Activated naive CD8-positive, alpha-beta T cell treated with anti-CD3 and anti-CD28 coated beads for 36 hours (primary cell): Measurements from ENCODE around the gene RAB5B. TPM values are rescaled to one million over a fixed set of nuclear protein-coding genes. Genes with fewer than 3 reads are reported as not detected.
"Not testable (repeated sequence)": the region's sequence is repeated elsewhere in the genome, so short reads cannot be mapped to it uniquely, and the experiment has no call there.

Experiments
- DNase-seq: peaks from one replicate; pipeline ENCODE4 v3.0.0; 2021
- H3K27ac Mint-ChIP-seq: one replicate; pipeline ENCODE4 v1.8.0; 2022; ENCODE audit warnings: mild to moderate bottlenecking, moderate library complexity, mixed read lengths
- H3K27me3 Mint-ChIP-seq: one replicate; pipeline ENCODE4 v1.8.0; 2022; ENCODE audit warnings: mild to moderate bottlenecking, mixed read lengths
- H3K36me3 Mint-ChIP-seq: one replicate; pipeline ENCODE4 v1.8.0; 2021; ENCODE audit warnings: mild to moderate bottlenecking, mixed read lengths
- H3K4me1 Mint-ChIP-seq: one replicate; pipeline ENCODE4 v1.8.0; 2021; ENCODE audit warnings: mixed read lengths
- H3K4me3 Mint-ChIP-seq: one replicate; pipeline ENCODE4 v1.8.0; 2022; ENCODE audit warnings: mild to moderate bottlenecking, moderate library complexity, mixed read lengths
- H3K9me3 Mint-ChIP-seq: one replicate; pipeline ENCODE4 v1.8.0; 2022; ENCODE audit warnings: mixed read lengths
- total RNA-seq, 2 experiments: library from RNA; stranded (reverse); gene quantifications; one replicate each; pipeline ENCODE4 v1.2.3, GENCODE V29; 2021

RAB5B gene
- total RNA-seq, 2 experiments from 2014 or later: 24.5 to 25.3 TPM

DNA sequence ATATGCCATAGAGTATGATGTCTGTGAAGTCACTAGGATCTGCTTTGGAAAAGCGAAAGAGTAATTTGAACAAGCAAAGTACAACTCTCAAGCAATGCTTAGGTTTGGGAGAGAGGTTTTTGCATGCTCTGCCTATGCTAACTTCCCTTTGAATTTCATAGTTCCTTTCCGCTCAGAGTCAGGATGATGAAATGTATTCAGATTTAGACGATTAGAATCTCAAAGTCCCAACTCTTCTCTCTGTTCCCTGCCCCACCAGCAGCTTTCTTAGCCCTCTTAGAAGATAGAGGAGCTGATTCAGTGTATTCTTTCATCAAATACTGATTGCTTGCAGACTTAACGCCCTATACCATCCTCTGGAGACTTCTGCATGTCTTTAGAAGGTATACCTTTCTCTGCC, 11.5 kb downstream of the RAB5B start:
- H3K36me3 Mint-ChIP-seq: peaks cover 24% of the 10 kb centered on the region
- no peaks in the 10 kb centered on the region for H3K9me3 Mint-ChIP-seq
- H3K27ac Mint-ChIP-seq: no peak overlapping the region

DNA sequence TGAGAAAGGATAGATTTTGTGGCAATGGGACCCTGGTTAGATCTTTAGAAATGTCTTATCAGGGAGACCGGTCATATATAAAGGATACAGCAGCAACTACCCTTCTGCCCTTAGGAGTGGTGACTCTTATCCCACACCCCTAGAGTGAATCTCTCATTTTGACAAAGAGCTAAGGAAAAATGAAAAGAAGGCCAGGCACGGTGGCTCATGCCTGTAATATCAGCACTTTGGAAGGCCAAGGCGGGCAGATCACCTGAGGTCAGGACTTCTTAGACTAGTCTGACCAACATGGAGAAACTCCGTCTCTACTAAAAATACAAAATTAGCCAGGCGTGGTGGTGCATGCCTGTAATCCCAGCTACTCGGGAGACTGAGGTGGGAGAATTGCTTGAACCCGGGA, 12.1 kb downstream of the RAB5B start:
- not testable (repeated sequence) for H3K4me1 Mint-ChIP-seq, H3K9me3 Mint-ChIP-seq, DNase-seq, H3K27ac Mint-ChIP-seq, H3K4me3 Mint-ChIP-seq, H3K27me3 Mint-ChIP-seq
- peaks cover 24% of the 10 kb centered on the region for H3K36me3 Mint-ChIP-seq

More for the DNA sequence above, 11.5 kb downstream of the RAB5B start:
- Mint-ChIP-seq H3K4me3 (no peak overlapping the region), H3K27me3 (no peaks in the 10 kb centered on the region), H3K4me1 (peaks cover 6% of the 10 kb centered on the region)
- DNase-seq: no peak

DNA sequence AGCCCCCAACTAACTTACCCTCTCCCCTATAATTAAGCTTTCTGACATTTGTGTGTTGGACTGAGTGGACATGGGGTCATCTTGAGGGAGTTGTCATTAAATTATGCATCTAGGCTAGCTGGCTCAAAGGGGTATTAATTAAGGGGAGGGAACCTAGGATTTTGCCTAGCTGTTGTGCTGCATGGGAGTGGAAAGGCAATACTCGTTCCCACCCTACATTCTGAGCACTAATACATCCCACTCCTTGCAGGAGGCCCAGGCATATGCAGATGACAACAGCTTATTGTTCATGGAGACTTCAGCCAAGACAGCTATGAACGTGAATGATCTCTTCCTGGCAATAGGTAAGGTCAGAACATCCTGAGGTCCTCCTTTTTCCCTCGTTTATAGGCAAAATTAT, 17.2 kb downstream of the RAB5B start:
- H3K36me3 Mint-ChIP-seq: peaks cover 23% of the 10 kb centered on the region
- H3K9me3 Mint-ChIP-seq: no peaks in the 10 kb centered on the region
- H3K27ac Mint-ChIP-seq: no peak overlapping the region
- peaks cover 3% of the 10 kb centered on the region for H3K4me1 Mint-ChIP-seq
- H3K4me3 Mint-ChIP-seq: no peak overlapping the region
- no peak for DNase-seq
- no peaks in the 10 kb centered on the region for H3K27me3 Mint-ChIP-seq

DNA sequence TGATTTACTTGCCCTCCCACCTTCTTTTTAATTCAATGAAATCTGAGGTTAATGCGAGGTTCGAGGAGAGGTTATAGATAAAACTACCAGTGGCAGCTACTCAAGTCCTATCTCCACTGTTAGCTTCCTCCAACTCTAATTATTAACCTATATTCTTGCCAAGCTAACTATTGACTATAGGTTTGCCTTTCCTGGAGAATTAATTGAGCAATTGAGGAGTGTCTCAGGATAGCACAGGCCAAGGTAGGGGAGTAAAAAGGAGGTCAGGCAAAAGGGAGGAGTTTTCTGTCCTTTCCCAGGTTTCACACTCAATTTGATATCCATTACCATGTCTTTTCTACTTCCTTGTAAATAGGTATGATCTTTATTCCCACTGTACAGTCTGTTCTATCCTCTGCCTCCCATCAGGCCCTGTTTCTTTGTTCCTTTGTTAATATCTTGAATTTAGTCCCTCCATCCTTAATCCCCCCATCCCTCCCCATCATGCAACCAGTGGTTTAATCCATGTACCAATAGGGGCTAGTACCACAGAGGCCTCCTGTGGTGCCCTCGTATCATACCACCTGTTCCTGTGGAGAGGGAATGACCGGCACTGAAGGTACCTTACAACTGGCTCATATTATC, 19.5 kb downstream of the RAB5B start:
- Mint-ChIP-seq H3K4me3 (no peak overlapping the region), H3K36me3 (peaks cover 19% of the 10 kb centered on the region), H3K27ac (no peak overlapping the region), H3K27me3 (peaks cover 19% of the 10 kb centered on the region), H3K4me1 (peaks cover 18% of the 10 kb centered on the region), H3K9me3 (no peaks in the 10 kb centered on the region)
- no peak for DNase-seq

DNA sequence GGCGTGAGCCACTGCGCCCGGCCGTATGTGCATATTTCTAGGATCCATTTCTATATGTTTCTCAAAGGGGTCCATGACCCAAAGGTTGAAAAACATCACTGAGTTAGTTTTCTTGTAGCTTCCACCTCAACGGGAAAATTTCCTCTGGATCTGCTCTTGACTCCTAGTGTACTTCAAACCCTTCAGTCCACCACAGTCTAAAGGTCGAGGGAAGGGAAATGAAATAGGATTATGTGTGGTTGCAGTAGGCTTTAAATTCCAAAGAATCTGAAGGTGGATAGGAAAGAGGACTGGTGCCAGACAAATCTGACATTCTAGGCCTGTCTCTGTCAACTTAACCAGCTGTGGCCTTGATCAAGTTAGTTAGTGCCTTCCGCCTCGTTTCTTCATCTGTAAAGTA, 21.5 kb downstream of the RAB5B start:
- no peak overlapping the region for H3K27ac Mint-ChIP-seq
- peaks cover 25% of the 10 kb centered on the region for H3K4me1 Mint-ChIP-seq
- H3K9me3 Mint-ChIP-seq: no peaks in the 10 kb centered on the region
- no peak for DNase-seq
- peaks cover 8% of the 10 kb centered on the region for H3K36me3 Mint-ChIP-seq
- H3K27me3 Mint-ChIP-seq: peaks cover 20% of the 10 kb centered on the region
- no peak overlapping the region for H3K4me3 Mint-ChIP-seq

DNA sequence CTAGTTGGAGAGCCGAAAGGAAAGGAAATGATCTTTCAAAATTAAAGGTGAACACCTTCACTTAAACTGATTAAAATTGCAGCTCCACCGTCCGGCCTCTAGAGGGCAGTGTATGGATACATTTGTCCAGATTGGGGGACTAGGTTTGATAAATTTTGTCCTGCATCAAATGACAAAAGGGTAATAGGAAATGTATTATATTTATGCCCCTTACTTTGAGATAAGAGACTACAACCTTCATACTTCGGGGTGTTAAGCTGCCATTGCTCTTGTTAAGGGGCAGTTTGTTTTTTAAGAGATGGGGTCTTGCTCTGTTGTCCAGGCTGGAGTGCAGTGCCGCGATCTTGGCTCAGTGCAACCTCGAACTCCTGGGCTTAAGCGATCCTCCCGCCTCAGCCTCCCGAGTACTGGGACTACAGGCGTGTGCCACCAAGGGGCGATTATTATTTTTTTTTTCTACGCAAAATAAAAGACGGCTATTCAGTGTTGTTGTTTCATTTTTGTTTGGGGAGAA, 22.4 kb downstream of the RAB5B start:
- peak overlapping the region; percentile 25 for H3K27ac Mint-ChIP-seq
- H3K9me3 Mint-ChIP-seq: no peaks in the 10 kb centered on the region
- H3K27me3 Mint-ChIP-seq: peaks cover 20% of the 10 kb centered on the region
- DNase-seq: peak; percentile 59
- peaks cover 5% of the 10 kb centered on the region for H3K36me3 Mint-ChIP-seq
- peak overlapping the region; percentile 77 for H3K4me3 Mint-ChIP-seq
- peaks cover 25% of the 10 kb centered on the region for H3K4me1 Mint-ChIP-seq

DNA sequence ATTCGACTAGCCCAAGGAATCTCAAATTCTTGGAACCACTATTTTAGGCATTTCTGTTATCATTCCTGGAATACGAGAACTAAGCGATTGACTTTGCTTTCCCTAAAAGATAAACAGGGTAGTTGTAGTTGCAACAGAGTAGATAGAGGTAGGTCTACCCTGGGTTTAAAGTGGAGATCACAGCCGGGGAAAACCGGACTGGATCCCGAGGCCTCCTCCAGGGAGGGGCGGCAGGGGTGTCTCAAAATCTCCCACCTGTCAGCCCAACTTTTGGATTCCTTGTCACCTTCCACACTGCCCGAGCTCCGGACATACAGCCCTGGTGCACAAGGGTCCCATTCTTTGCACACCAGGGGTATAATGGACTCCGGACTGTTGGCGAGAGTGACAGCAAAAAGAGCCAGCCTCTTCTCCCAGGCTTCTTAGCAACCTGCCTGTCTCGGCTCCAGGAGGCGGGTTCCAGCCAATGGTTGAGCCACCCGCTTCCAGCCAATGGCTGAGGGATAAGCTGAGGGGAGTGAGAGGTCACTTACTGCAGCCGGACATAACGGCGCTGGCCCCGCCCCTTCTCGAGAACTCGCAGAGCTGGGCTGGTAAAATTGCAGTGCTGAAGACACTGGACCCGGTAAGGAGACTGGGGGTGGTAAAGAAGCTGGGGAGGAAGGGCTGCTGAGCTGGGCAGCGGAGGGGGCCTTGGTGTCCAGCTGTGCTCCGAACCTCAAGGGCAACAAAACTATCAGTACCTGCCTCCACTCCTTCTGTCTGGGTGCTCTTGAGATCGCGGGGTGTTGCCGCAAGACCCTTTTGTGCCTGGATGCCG, 23.0 kb downstream of the RAB5B start, which contains the start of gene SUOX:
Gene SUOX (plus strand): TSS at position 562 of the 820 bp plus-strand sequence. CDS start 4,946 bp downstream, outside the sequence.
- H3K4me3 Mint-ChIP-seq: peak within 1 kb of the TSS; percentile 77
- peaks cover 20% of the 10 kb centered on the region for H3K27me3 Mint-ChIP-seq
- H3K27ac Mint-ChIP-seq: peak within 1 kb of the TSS; percentile 25
- peaks cover under 1% of the 10 kb centered on the region for H3K36me3 Mint-ChIP-seq
- no peaks in the 10 kb centered on the region for H3K9me3 Mint-ChIP-seq
- peak; percentile 54 for DNase-seq
- H3K4me1 Mint-ChIP-seq: peaks cover 25% of the 10 kb centered on the region

DNA sequence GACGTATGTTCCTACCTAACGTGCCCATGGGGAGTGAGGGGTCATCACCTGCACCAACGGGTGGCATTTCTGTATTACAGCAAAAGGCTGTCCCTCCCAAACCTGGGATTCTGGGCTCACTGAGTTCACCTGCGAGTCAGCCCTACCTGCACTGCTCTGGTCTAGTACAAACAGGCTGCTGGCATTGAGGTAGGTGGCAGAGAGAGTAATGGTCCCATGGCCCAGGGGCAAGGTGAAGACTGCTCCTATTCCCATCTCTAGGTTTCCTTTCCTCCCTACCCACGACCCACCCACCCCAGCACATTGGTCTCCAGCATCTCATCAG, 23.6 kb downstream of the RAB5B start:
- Mint-ChIP-seq H3K9me3 (no peaks in the 10 kb centered on the region), H3K36me3 (no peaks in the 10 kb centered on the region), H3K27me3 (peaks cover 20% of the 10 kb centered on the region), H3K4me3 (peak overlapping the region; percentile 77), H3K27ac (no peak overlapping the region), H3K4me1 (peaks cover 25% of the 10 kb centered on the region)
- DNase-seq: no peak

DNA sequence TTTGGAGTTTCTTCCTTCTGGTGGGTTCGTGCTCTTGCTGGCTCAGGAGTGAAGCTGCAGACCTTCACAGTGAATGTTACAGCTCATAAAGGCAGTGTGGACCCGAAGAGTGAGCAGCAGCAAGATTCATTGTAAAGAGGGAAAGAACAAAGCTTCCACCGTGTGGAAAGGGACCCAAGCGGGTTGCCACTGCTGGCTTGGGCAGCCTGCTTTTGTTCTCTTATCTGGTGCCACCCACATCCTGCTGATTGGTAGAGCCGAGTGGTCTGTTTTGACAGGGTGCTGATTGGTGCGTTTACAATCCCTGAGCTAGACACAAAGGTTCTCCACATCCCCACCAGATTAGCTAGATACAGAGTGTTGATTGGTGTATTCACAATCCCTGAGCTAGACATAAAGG, 25.6 kb downstream of the RAB5B start:
- Mint-ChIP-seq H3K4me1 (peaks cover 25% of the 10 kb centered on the region), H3K27ac (peak overlapping the region; percentile 29), H3K27me3 (peaks cover 20% of the 10 kb centered on the region)
- H3K36me3 Mint-ChIP-seq, H3K9me3 Mint-ChIP-seq, DNase-seq, H3K4me3 Mint-ChIP-seq: not testable (repeated sequence)

DNA sequence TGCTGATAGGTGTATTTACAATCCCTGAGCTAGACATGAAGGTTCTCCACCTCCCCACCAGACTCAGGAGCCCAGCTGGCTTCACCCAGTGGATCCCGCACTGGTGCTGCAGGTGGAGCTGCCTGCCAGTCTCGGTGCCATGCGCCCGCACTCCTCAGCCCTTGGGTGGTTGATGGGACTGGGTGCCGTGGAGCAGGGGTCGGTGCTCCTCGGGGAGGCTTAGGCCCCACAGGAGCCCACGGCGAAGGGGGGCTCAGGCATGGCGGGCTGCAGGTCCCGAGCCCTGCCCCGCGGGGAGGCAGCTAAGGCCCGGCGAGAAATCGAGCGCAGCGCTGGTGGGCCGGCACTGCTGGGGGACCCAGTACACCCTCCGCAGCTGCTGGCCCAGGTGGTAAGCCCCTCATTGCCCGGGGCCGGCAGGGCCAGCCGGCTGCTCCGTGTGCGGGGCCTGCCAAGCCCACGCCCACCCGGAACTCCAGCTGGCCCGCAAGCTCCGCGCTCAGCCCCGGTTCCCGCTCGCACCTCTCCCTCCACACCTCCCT, 26.2 kb downstream of the RAB5B start:
- peaks cover 26% of the 10 kb centered on the region for H3K4me1 Mint-ChIP-seq
- H3K27ac Mint-ChIP-seq, DNase-seq, H3K4me3 Mint-ChIP-seq, H3K9me3 Mint-ChIP-seq, H3K36me3 Mint-ChIP-seq: not testable (repeated sequence)
- peaks cover 20% of the 10 kb centered on the region for H3K27me3 Mint-ChIP-seq

DNA sequence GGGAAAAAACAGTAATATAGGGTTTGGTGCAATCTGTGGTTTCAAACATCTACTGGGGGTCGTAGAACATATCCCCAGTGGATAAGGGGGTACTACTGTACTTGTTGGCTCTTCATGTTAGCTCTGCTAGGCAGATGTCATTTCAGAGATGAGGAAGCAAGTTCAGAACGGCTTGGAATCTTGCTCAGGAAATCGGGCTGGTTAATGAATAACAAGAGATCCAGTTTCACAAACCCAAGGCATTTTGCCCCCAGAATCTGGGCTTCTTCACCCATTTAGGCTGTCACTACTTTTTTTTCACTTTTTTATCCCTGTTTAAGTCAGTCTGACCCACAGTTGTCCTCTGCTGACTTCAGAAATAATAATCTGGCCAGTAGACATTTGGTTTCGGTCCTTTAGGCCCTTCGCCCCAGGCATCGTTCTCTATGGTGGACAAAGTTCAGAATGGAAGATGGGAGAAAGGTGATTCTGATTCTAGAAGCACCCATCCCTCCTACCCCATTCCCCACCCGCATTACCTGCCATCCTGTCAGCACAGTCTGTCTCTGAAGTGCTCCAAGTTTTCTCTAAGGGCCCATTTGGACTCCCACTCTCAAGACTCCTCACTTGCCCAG, 27.7 kb downstream of the RAB5B start:
- H3K27me3 Mint-ChIP-seq: peaks cover 16% of the 10 kb centered on the region
- H3K27ac Mint-ChIP-seq: no peak overlapping the region
- no peaks in the 10 kb centered on the region for H3K9me3 Mint-ChIP-seq

DNA sequence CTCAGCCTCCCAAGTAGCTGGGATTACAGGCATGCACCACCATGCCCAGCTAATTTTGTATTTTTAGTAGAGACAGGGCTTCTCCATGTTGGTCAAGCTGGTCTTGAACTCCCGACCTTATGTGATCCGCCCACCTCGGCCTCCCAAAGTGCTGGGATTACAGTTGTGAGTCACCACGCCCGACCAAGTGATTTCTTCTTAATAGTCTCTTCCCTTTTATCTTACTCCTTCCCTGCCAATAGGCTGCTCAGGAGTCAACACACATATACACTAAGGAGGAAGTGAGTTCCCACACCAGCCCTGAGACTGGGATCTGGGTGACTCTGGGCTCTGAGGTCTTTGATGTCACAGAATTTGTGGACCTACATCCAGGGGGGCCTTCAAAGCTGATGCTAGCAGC, 29.5 kb downstream of the RAB5B start:
- not testable (repeated sequence) for H3K4me3 Mint-ChIP-seq, H3K27ac Mint-ChIP-seq, H3K27me3 Mint-ChIP-seq, DNase-seq, H3K9me3 Mint-ChIP-seq, H3K36me3 Mint-ChIP-seq
- H3K4me1 Mint-ChIP-seq: peaks cover 19% of the 10 kb centered on the region

More for the DNA sequence above, 27.7 kb downstream of the RAB5B start:
- no peak for DNase-seq
- Mint-ChIP-seq H3K4me1 (peaks cover 23% of the 10 kb centered on the region), H3K4me3 (no peak overlapping the region), H3K36me3 (no peaks in the 10 kb centered on the region)

DNA sequence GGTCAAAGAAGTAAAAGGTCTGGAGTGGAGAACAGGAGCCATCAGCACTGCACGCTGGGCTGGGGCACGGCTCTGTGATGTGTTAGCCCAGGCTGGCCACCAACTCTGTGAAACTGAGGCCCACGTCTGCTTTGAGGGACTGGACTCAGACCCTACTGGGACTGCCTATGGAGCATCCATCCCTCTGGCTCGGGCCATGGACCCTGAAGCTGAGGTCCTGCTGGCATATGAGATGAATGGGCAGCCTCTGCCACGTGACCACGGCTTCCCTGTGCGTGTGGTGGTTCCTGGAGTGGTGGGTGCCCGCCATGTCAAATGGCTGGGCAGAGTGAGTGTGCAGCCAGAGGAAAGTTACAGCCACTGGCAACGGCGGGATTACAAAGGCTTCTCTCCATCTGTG, 30.3 kb downstream of the RAB5B start:
- DNase-seq: no peak

DNA sequence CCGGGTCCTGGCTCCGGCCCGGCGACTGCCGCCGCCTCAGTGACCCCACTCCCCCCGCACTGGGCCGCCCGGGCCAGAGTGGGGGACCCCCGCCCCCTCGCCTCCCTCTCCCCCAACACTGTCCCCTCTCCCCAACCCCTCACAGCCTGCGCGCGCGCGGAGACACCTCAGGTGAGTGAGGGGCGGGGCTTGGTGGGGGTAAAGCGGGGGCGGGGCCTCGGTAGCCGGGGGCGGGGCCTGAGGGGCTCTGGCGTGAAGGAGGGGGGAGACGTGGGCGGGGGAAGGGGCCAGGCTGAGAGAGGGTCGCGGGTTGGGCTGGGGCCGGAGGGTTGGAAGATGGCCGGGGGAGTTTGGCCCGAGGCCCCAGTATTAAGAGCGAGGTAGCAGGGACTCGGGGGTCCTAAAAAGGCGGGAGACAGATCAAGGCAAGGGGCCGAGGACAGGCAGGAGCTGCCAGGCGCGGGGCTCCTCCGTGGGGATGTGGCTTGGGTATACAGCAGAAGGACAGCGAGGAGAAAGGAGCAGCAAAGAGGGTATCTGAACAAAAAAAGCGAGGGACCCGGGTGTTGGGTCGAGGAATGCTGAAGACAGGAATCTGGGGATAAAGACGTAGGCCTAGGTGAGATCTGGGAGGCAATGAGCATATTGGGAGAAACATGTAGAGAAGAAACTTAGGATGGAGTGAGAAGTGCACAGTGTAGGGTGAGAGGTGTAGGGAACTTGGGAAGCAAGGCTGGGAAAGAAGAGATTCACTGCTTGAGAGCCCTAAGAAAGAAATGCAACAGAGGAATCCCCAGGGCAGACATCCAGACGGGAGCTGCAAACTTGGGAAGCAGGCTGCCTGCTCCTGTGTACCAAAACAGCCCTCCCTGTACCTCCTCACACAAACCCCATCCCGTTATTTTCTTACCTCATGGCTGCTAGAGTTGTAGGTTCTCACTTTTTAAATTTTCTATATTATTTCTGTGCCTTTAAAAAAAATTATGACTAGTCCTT, 34.0 kb downstream of the RAB5B start:
- Mint-ChIP-seq H3K9me3 (no peaks in the 10 kb centered on the region), H3K4me1 (peaks cover 33% of the 10 kb centered on the region), H3K27me3 (no peaks in the 10 kb centered on the region), H3K4me3 (peak overlapping the region; percentile 78), H3K36me3 (peaks cover 10% of the 10 kb centered on the region), H3K27ac (peak overlapping the region; percentile 70)
- peak; percentile 64 for DNase-seq

More for the DNA sequence above, 30.3 kb downstream of the RAB5B start:
- Mint-ChIP-seq H3K27ac (no peak overlapping the region), H3K4me1 (peaks cover 23% of the 10 kb centered on the region), H3K36me3 (peaks cover 2% of the 10 kb centered on the region), H3K9me3 (no peaks in the 10 kb centered on the region), H3K27me3 (no peaks in the 10 kb centered on the region), H3K4me3 (no peak overlapping the region)
